Neural progenitor cell (in vitro differentiated cells): ENCODE data around the gene UFC1. TPM values are rescaled to one million over a fixed set of nuclear protein-coding genes. Genes with fewer than 3 reads are reported as not detected.

Experiments used
- DNase-seq: peaks from one replicate; pipeline ENCODE4 v3.0.0-alpha.2; 2016; ENCODE audit warnings: low spot score
- H2AFZ ChIP-seq: fragments of 200-600 bp; sonication (generic); replicated peaks from 2 replicates; pipeline ENCODE4 v1.6.1; 2016; ENCODE audit warnings: antibody characterized with exemption
- H3F3A ChIP-seq: fragments of 200-600 bp; sonication (generic); 2 replicates; pipeline ENCODE4 v1.6.1; 2016; ENCODE audit warnings: antibody characterized with exemption, low read depth
- H3K27ac ChIP-seq: fragments of 200-600 bp; sonication (generic); 2 replicates; pipeline ENCODE4 v1.5.1; 2016; ENCODE audit warnings: mild to moderate bottlenecking
- H3K27me3 ChIP-seq: fragments of 200-600 bp; sonication (generic); 2 replicates; pipeline ENCODE4 v1.6.1; 2016; ENCODE audit warnings: mild to moderate bottlenecking, moderate library complexity
- H3K36me3 ChIP-seq: fragments of 200-600 bp; sonication (generic); 2 replicates; pipeline ENCODE4 v1.5.1; 2016
- H3K4me1 ChIP-seq: fragments of 200-600 bp; sonication (generic); 2 replicates; pipeline ENCODE4 v1.6.1; 2016; ENCODE audit warnings: mixed run types
- H3K4me2 ChIP-seq: fragments of 200-600 bp; sonication (generic); 2 replicates; pipeline ENCODE4 v1.6.1; 2016
- H3K4me3 ChIP-seq: fragments of 200-600 bp; sonication (generic); 2 replicates; pipeline ENCODE4 v1.5.1; 2016
- H3K79me2 ChIP-seq: fragments of 200-600 bp; sonication (generic); 2 replicates; pipeline ENCODE4 v1.6.1; 2016; ENCODE audit warnings: low read depth
- H3K9ac ChIP-seq: fragments of 200-600 bp; sonication (generic); 2 replicates; pipeline ENCODE4 v1.6.1; 2016
- H3K9me3 ChIP-seq: fragments of 200-600 bp; sonication (generic); 2 replicates; pipeline ENCODE4 v1.5.1; 2016; ENCODE audit warnings: low read depth
- H4K20me1 ChIP-seq: fragments of 200-600 bp; sonication (generic); 2 replicates; pipeline ENCODE4 v1.6.1; 2016; ENCODE audit warnings: low read depth
- H3K27ac Mint-ChIP-seq: 3 replicates; pipeline ENCODE4 v1.8.0; 2021; ENCODE audit warnings: mixed read lengths
- H3K27me3 Mint-ChIP-seq: 2 replicates; pipeline ENCODE4 v1.8.0; 2022; ENCODE audit warnings: low read depth, mild to moderate bottlenecking, inconsistent platforms, moderate library complexity, mixed read lengths; ENCODE audit not compliant: insufficient read depth
- H3K36me3 Mint-ChIP-seq: 3 replicates; pipeline ENCODE4 v1.8.0; 2021; ENCODE audit warnings: mixed read lengths
- H3K4me1 Mint-ChIP-seq: 3 replicates; pipeline ENCODE4 v1.8.0; 2021; ENCODE audit warnings: mixed read lengths
- H3K4me3 Mint-ChIP-seq: 3 replicates; pipeline ENCODE4 v1.8.0; 2021; ENCODE audit warnings: mild to moderate bottlenecking, moderate library complexity, mixed read lengths
- H3K9me3 Mint-ChIP-seq: 3 replicates; pipeline ENCODE4 v1.8.0; 2020; ENCODE audit warnings: mixed read lengths
- CTCF ChIP-seq: fragments of 200-600 bp; sonication (generic); IDR thresholded peaks from 2 replicates; pipeline ENCODE4 v1.5.1; 2017; ENCODE audit warnings: antibody characterized with exemption, mild to moderate bottlenecking
- EZH2 ChIP-seq: fragments of 200-600 bp; sonication (generic); IDR thresholded peaks from 2 replicates; pipeline ENCODE4 v1.6.1; 2017; ENCODE audit warnings: antibody characterized with exemption, mild to moderate bottlenecking, moderate library complexity
- EZH2phosphoT487 ChIP-seq: fragments of 200-600 bp; sonication (generic); IDR thresholded peaks from 2 replicates; pipeline ENCODE4 v1.6.1; 2017; ENCODE audit warnings: antibody characterized with exemption
- total RNA-seq: library from RNA; depleted of rRNA; stranded (reverse); fragments of >200 nt; gene quantifications from 2 replicates; pipeline ENCODE4 v1.2.3, GENCODE V29; 2015; ENCODE audit warnings: low replicate concordance

UFC1 gene
- total RNA-seq, 1 donor from 2014 or later, result 114 TPM

- H3K9ac ChIP-seq, result no peak overlapping the region
- no peaks in the 10 kb centered on the region for H3K9me3 Mint-ChIP-seq
- no peaks in the 10 kb centered on the region for H3K9me3 ChIP-seq
- no peak for DNase-seq
- H3K4me1 Mint-ChIP-seq, result peaks cover 24% of the 10 kb centered on the region
- no peaks in the 10 kb centered on the region for H3K36me3 ChIP-seq
- no peaks in the 10 kb centered on the region for H3K27me3 Mint-ChIP-seq
- H3F3A ChIP-seq, result no peaks in the 10 kb centered on the region
- no peak overlapping the region for H3K4me3 Mint-ChIP-seq
- H3K27ac Mint-ChIP-seq, result no peak overlapping the region
- no peak overlapping the region for H3K27ac ChIP-seq
- H3K4me3 ChIP-seq, result no peak overlapping the region
- no peak overlapping the region for H3K4me2 ChIP-seq
- H4K20me1 ChIP-seq, result no peaks in the 10 kb centered on the region
- no peak for TF ChIP-seq EZH2
- TF ChIP-seq EZH2phosphoT487, result no peak
- no peak for TF ChIP-seq CTCF
- no peaks in the 10 kb centered on the region for H3K4me1 ChIP-seq
- no peaks in the 10 kb centered on the region for H3K79me2 ChIP-seq
- H2AFZ ChIP-seq, result no peak overlapping the region
- peaks cover 33% of the 10 kb centered on the region for H3K36me3 Mint-ChIP-seq
- H3K27me3 ChIP-seq, result no peaks in the 10 kb centered on the region
Measured at GRCh38 chr1:161172349-161172748, 18.6 kb downstream of the UFC1 start.

- H3K4me2 ChIP-seq, result no peak overlapping the region
- DNase-seq, result no peak
- H3K27ac ChIP-seq, result no peak overlapping the region
- H3K27me3 ChIP-seq, result peaks cover under 1% of the 10 kb centered on the region
- H3K4me1 ChIP-seq, result no peaks in the 10 kb centered on the region
- no peaks in the 10 kb centered on the region for H4K20me1 ChIP-seq
- no peak overlapping the region for H3K4me3 Mint-ChIP-seq
- H3K36me3 ChIP-seq, result no peaks in the 10 kb centered on the region
- no peak overlapping the region for H3K4me3 ChIP-seq
- no peaks in the 10 kb centered on the region for H3K9me3 ChIP-seq
- no peak overlapping the region for H2AFZ ChIP-seq
- H3K27me3 Mint-ChIP-seq, result no peaks in the 10 kb centered on the region
- peaks cover 5% of the 10 kb centered on the region for H3F3A ChIP-seq
- H3K36me3 Mint-ChIP-seq, result peaks cover 33% of the 10 kb centered on the region
- peaks cover 24% of the 10 kb centered on the region for H3K4me1 Mint-ChIP-seq
- no peak overlapping the region for H3K27ac Mint-ChIP-seq
- no peaks in the 10 kb centered on the region for H3K9me3 Mint-ChIP-seq
- no peaks in the 10 kb centered on the region for H3K79me2 ChIP-seq
- TF ChIP-seq CTCF (no peak), EZH2 (no peak), EZH2phosphoT487 (no peak)
- no peak overlapping the region for H3K9ac ChIP-seq
Measured at GRCh38 chr1:161172776-161173376, 19.1 kb downstream of the UFC1 start.

- peaks cover 29% of the 10 kb centered on the region for H3K36me3 Mint-ChIP-seq
- TF ChIP-seq EZH2 (no peak), CTCF (no peak), EZH2phosphoT487 (no peak)
Measured at GRCh38 chr1:161173711-161174110, 19.9 kb downstream of the UFC1 start.

More at GRCh38 chr1:161173711-161174110, 19.9 kb downstream of the UFC1 start:
- no peaks in the 10 kb centered on the region for H3K27me3 Mint-ChIP-seq
- Histone ChIP-seq H3K9ac (no peak overlapping the region), H3K27me3 (peaks cover 9% of the 10 kb centered on the region), H3K4me1 (no peaks in the 10 kb centered on the region), H3K36me3 (no peaks in the 10 kb centered on the region), H4K20me1 (no peaks in the 10 kb centered on the region), H3K79me2 (no peaks in the 10 kb centered on the region), H3F3A (peaks cover 10% of the 10 kb centered on the region), H3K4me2 (no peak overlapping the region), H2AFZ (no peak overlapping the region), H3K27ac (no peak overlapping the region), H3K4me3 (no peak overlapping the region), H3K9me3 (no peaks in the 10 kb centered on the region)
- H3K27ac Mint-ChIP-seq, result no peak overlapping the region
- no peak for DNase-seq
- H3K4me3 Mint-ChIP-seq, result peak overlapping the region; percentile 11
- peaks cover 24% of the 10 kb centered on the region for H3K4me1 Mint-ChIP-seq
- no peaks in the 10 kb centered on the region for H3K9me3 Mint-ChIP-seq
